ENCODE measurements around the gene DNAJA4. TPM values are rescaled to one million over a fixed set of nuclear protein-coding genes. Genes with fewer than 3 reads are reported as not detected.

Gene DNAJA4
- total and polyA plus RNA-seq, 12 donors = 11.7 to 43.5 (median 21.8) TPM

- intact Hi-C loops (cut with DNase I) = no loop called here
- 67 to 79% (median 73%) methylated on average over 3 of the region's 3 CpGs for WGBS, 4 donors
- Histone ChIP-seq H3K9me3 (replicated peaks in 1 of 3) (no peaks in the 10 kb centered on the region), H3K36me3 (replicated peaks in 1 of 2) (no peaks in the 10 kb centered on the region), H3K27me3 (no peaks in the 10 kb centered on the region), H3K27ac (no peak overlapping the region), H3K4me3 (no peak overlapping the region), H3K4me1 (replicated peaks in 1 of 2) (no peaks in the 10 kb centered on the region)
- no peak for DNase-seq
- TF ChIP-seq POLR2A (IDR thresholded peaks at IDR 0.05) (no peak), CTCF (IDR thresholded peaks at IDR 0.05) (no peak)
These were observed 46.9 kb downstream of the DNAJA4 start for GRCh38 chr15:78311292-78311691.

GRCh38 chr15:78312536-78312935 lies 48.2 kb downstream of the DNAJA4 start:
- H3K4me1 ChIP-seq (replicated peaks in 1 of 2) = no peaks in the 10 kb centered on the region
- H3K27me3 ChIP-seq = no peaks in the 10 kb centered on the region
- H3K36me3 ChIP-seq (replicated peaks in 1 of 2) = no peaks in the 10 kb centered on the region
- intact Hi-C loops (cut with DNase I) = no loop called here
- TF ChIP-seq POLR2A (IDR thresholded peaks at IDR 0.05) = no peak
- TF ChIP-seq CTCF (IDR thresholded peaks at IDR 0.05) = no peak
- 66 to 84% (median 79%) methylated on average over 4 of the region's 4 CpGs for WGBS, 4 donors
- no peaks in the 10 kb centered on the region for H3K9me3 ChIP-seq (replicated peaks in 1 of 3)
- DNase-seq = no peak
- no peak overlapping the region for H3K27ac ChIP-seq
- H3K4me3 ChIP-seq = no peak overlapping the region

- WGBS, 4 donors = 64 to 78% (median 72%) methylated on average over 4 to 5 of the region's 5 CpGs
- TF ChIP-seq CTCF (IDR thresholded peaks at IDR 0.05) (no peak), POLR2A (IDR thresholded peaks at IDR 0.05) (no peak)
- H3K4me1 ChIP-seq (replicated peaks in 1 of 2) = no peaks in the 10 kb centered on the region
- H3K36me3 ChIP-seq (replicated peaks in 1 of 2) = no peaks in the 10 kb centered on the region
- intact Hi-C loops (cut with DNase I) = no loop called here
- no peak overlapping the region for H3K27ac ChIP-seq
- DNase-seq = no peak
- no peak overlapping the region for H3K4me3 ChIP-seq
- no peaks in the 10 kb centered on the region for H3K27me3 ChIP-seq
- H3K9me3 ChIP-seq (replicated peaks in 1 of 3) = no peaks in the 10 kb centered on the region
These were observed 48.6 kb downstream of the DNAJA4 start for GRCh38 chr15:78312957-78313356.

GRCh38 chr15:78313383-78313782 lies 49.0 kb downstream of the DNAJA4 start:
- H3K27me3 ChIP-seq = no peaks in the 10 kb centered on the region
- H3K9me3 ChIP-seq (replicated peaks in 1 of 3) = no peaks in the 10 kb centered on the region
- intact Hi-C loops (cut with DNase I) = no loop called here
- TF ChIP-seq POLR2A (IDR thresholded peaks at IDR 0.05) = no peak
- TF ChIP-seq CTCF (IDR thresholded peaks at IDR 0.05) = no peak
- no peaks in the 10 kb centered on the region for H3K4me1 ChIP-seq (replicated peaks in 1 of 2)
- H3K36me3 ChIP-seq (replicated peaks in 1 of 2) = no peaks in the 10 kb centered on the region
- no peak for DNase-seq
- H3K27ac ChIP-seq = no peak overlapping the region
- 63 to 68% (median 65%) methylated on average over 8 of the region's 8 CpGs for WGBS, 4 donors
- H3K4me3 ChIP-seq = no peak overlapping the region
